ENCODE data around the gene DKK3.

- no peak for TF ChIP-seq EZH2 (IDR thresholded peaks at IDR 0.05)
- TF ChIP-seq CTCF (IDR thresholded peaks at IDR 0.05) = no peak
Observed at GRCh38 chr11:11948242-11948947, 60.0 kb downstream of the DKK3 start.

Measured in neural progenitor cell (in vitro differentiated cells).